G401 (cell line): ENCODE data around the gene IGFBP1. TPM values are rescaled to one million over a fixed set of nuclear protein-coding genes. Genes with fewer than 3 reads are reported as not detected.

Source experiments
- DNase-seq: peaks from one replicate; pipeline ENCODE4 v3.0.0-alpha.2; 2015; ENCODE audit warnings: low spot score
- in situ Hi-C: cut with HindIII; loops from 2 replicates; pipeline ENCODE4 v1.10.0; 2016; ENCODE audit warnings: low sequenced_read_pairs, mixed read lengths
- total RNA-seq: library from RNA; depleted of rRNA; stranded (reverse); fragments of >200 nt; shearing (Covaris generic); gene quantifications from 2 replicates; pipeline ENCODE4 v1.2.3, GENCODE V29; 2014

The IGFBP1 gene
- total RNA-seq, 1 experiment from 2014 or later = not detected

DNA sequence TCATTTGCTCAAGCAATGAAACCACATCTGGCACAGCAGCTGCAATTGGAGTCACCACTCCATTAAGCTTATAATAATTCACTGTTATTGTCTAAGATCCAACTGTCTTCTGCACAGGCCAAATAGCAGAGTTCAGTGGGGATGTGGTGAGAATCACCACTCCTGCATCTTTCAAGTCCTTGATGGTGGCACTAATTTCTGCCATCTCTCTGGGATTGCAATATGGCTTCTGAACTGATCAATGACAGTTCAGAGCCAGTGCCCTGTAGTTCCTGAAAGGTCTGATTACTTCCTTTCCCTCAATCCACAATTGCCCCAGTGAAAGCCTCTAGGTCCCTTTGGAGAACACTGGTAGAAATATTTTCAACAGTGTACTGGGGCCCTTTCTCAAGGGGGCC lies 6.4 kb downstream of the IGFBP1 start:
- no peak for DNase-seq
- in situ Hi-C loops = no loop called here

- no peak for DNase-seq
- in situ Hi-C loops = no loop called here
Observed at GRCh38 chr7:45897042-45897690, 8.9 kb downstream of the IGFBP1 start.

DNA sequence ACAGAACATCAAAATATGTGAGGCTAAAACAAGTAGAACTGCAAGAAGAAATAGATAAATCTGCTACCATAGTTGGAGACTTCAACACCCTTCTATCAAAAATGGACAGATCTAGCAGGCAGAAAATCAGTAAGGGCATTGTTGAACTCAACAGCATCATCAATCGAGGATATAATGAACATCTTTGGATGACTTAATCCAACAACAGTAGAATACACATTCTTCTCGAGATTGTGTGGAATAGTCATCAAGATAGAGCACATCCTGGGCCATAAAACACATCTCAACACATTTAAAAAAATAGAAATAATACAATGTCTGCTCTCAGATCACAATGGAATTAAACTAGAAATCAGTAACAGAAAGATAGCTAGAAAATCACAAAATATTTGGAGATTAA lies 9.9 kb downstream of the IGFBP1 start:
- DNase-seq = no peak
- in situ Hi-C loops = no loop called here

DNA sequence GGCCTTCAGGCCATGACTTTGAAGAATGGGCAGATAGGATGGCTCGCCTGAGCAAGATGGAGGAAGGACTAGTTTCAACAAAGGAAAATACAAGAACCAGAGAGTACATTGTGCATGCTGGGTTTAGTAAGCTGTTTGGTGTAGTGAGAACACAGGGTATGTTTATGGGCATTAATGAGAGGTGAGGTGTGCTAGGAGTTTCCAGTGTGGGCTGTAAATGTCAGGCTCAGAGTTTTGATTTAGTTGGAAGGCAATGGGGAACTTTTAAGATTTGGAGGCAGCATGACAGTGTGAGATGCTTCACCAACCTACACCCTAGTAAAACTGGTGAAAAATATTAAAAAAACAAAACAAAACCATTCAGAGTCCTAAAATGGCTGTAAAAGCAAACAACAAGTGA lies 13.3 kb downstream of the IGFBP1 start:
- in situ Hi-C loops = loop anchor here (25.0 kb wide), 1 partner anchor 461 kb away; no protein-coding TSS in a partner anchor
- no peak for DNase-seq

DNA sequence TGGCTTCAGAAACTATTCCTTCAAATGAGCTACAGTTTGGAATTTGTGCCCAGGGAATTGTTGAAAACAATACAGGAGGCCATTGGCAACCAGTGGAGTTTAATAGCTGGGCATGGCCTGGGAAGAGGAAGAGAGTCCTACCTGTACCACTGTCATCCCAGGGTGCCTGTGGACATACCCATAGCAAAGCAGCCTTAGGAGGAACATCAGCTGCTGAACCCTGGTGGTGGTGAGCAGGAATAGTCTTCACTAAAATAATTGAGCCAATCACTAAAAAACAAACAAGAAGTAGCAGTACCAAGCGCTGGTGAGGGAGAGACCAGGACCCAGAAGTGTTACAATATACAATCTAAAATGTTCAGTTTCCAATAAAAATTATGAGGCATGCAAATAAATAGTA lies 14.5 kb downstream of the IGFBP1 start:
- no peak for DNase-seq
- in situ Hi-C loops = loop anchor here (25.0 kb wide), 1 partner anchor 459 kb away; no protein-coding TSS in a partner anchor

GRCh38 chr7:45909561-45909960 lies 21.3 kb downstream of the IGFBP1 start:
- DNase-seq = no peak
- in situ Hi-C loops = loop anchor here (25.0 kb wide), 1 partner anchor 453 kb away; no protein-coding TSS in a partner anchor

DNA sequence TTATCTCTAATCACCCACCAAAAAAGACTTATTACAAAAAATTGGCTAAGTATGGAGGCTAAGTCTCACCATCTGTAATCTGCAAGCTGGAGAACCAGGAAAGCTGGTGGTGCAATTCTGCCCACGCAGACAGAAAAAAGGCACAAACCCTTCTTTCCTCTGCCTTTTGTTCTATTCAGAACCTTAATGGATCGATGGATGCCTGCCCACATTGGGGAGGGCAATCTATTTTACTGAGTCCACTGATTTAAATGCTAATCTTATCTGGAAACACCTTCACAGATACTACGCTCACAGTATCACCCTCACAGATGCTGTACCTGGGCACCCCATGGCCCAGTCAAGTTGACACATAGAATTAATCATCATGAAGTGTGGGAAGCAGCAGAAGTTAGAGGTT lies 22.6 kb downstream of the IGFBP1 start:
- no peak for DNase-seq
- in situ Hi-C loops = loop anchor here (25.0 kb wide), 1 partner anchor 451 kb away; no protein-coding TSS in a partner anchor

- in situ Hi-C loops = loop anchor here (25.0 kb wide), 1 partner anchor 451 kb away; no protein-coding TSS in a partner anchor
- no peak for DNase-seq
Observed at GRCh38 chr7:45911311-45911710, 23.0 kb downstream of the IGFBP1 start.

DNA sequence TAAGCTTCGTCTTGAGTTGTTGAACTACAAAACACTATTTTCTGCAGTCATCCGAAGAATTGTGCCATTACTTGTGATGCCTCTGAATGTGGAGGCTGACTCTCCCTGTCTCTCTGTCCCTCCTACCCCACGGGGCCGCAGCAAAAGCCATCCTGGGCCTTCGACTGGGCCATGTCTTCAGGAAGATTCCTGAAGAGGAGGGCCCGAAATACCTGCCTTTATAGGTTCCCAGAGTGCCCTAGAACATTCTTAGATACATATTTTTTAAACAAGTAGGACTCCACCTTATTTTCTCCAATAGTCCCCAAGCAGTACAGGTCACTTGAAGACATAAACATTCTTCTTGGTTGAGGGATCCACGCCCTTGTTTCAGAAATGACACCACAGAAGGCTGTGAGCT lies 24.7 kb downstream of the IGFBP1 start:
- no peak for DNase-seq
- in situ Hi-C loops = loop anchor here (25.0 kb wide), 1 partner anchor 449 kb away; no protein-coding TSS in a partner anchor

GRCh38 chr7:45914911-45915310 lies 26.6 kb downstream of the IGFBP1 start:
- DNase-seq = no peak
- in situ Hi-C loops = loop anchor here (25.0 kb wide), 1 partner anchor 447 kb away; no protein-coding TSS in a partner anchor

- in situ Hi-C loops = loop anchor here (25.0 kb wide), 1 partner anchor 447 kb away; no protein-coding TSS in a partner anchor
- DNase-seq = no peak
Observed at GRCh38 chr7:45915606-45916005, 27.3 kb downstream of the IGFBP1 start.

DNA sequence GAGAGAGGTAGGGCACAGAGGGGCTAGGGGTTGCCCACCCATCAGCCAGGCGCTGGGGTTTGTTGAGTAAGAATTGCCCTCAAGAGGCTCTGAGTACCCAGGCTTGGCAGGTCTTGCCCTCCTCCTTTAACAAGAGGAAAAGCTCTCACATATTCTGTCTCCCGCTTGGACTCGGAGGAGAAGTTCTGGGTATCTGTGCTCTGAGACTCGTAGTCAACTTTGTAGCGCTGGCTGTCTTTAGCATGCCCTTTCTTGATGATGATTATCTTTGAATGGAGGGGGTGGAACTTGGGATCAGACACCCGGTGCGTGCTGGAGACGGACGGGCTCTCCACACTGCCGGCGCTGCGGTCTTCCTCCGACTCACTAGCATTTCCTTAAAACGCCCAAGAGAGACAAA lies 28.8 kb downstream of the IGFBP1 start:
- in situ Hi-C loops = loop anchor here (25.0 kb wide), 1 partner anchor 445 kb away; no protein-coding TSS in a partner anchor
- DNase-seq = no peak

DNA sequence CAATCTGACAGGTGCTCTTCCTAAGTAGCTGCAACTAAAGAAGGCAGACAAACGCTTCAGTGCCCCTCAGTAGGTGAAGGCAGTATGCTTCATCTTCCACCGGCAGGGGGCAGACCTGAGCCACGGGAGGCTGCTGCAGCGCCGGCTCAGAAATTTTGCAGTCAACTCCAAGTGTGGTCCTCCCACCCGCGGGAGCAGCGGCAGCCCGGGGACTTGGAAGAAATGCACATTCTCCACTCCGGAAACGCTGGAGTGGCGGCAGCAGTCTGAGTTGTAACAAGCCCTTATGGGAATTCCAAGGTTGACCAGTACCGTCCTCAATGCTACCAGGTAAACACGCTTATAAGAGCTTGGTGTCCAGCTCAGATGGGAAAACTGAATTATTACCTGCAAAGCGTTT lies 29.4 kb downstream of the IGFBP1 start:
- peak; percentile 64 for DNase-seq
- in situ Hi-C loops = loop anchor here (25.0 kb wide), 1 partner anchor 445 kb away; no protein-coding TSS in a partner anchor

- in situ Hi-C loops = loop anchor here (25.0 kb wide), 1 partner anchor 444 kb away; no protein-coding TSS in a partner anchor
Observed at GRCh38 chr7:45918556-45918955, 30.3 kb downstream of the IGFBP1 start.

DNA sequence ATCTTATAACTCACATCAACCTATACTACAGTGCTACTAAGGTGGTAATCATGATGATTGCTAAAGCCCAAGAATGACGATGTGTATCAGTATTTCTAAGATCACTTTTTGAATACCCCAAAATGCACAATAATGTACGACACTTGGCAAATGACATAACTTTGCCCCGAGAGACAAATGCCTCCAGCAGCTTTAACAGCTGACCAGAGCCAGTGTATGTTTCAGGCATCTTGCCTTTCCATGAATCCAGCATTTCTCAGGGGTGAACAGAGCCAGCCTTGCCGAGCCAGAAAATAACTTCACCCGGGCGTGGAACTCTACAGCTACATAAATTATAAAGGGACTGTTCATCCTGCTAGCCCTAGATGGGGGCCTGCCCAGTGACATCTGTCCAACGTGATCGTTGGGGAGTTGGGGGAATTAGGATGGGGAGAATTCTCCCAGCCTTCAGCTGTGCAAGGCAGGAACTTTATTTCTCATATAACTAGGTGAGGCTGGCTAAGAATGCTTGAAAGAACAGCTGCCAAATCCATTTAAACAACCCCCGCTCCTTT lies 31.0 kb downstream of the IGFBP1 start:
- in situ Hi-C loops = loop anchor here (25.0 kb wide), 1 partner anchor 443 kb away; no protein-coding TSS in a partner anchor

More at GRCh38 chr7:45918556-45918955, 30.3 kb downstream of the IGFBP1 start:
- DNase-seq = no peak

DNA sequence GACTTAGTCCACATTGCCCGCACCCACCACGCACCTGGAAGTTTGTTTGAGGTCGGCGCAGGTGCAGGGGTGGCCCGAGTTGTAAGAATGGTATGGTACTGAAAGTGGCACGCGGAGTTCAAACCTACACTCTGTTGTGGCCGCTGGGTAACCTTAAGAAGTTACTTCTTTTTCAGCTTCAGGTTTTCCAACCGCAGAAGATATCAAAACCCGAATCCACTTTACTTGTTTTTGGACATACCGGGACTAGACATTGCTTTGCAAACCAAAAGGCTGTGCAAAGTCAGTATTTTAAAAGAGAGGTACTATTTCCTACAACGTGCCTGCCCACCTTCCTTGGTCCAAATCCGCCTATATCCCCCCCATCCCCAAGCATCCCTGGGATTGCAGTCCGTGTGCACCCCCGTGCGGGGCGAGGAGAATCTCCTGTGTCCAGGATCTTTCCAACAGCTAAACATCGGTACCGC lies 31.7 kb downstream of the IGFBP1 start:
- no peak for DNase-seq
- in situ Hi-C loops = loop anchor here (25.0 kb wide), 1 partner anchor 442 kb away; no protein-coding TSS in a partner anchor

More for the DNA sequence above, 31.0 kb downstream of the IGFBP1 start:
- DNase-seq = no peak

- no peak for DNase-seq
- in situ Hi-C loops = loop anchor here (25.0 kb wide), 1 partner anchor 442 kb away; no protein-coding TSS in a partner anchor
Observed at GRCh38 chr7:45920502-45921380, 32.5 kb downstream of the IGFBP1 start, which contains the start of gene IGFBP3. IGFBP3 (minus strand) TSS chr7:45921272; CDS start chr7:45921140, 132 bp downstream.

DNA sequence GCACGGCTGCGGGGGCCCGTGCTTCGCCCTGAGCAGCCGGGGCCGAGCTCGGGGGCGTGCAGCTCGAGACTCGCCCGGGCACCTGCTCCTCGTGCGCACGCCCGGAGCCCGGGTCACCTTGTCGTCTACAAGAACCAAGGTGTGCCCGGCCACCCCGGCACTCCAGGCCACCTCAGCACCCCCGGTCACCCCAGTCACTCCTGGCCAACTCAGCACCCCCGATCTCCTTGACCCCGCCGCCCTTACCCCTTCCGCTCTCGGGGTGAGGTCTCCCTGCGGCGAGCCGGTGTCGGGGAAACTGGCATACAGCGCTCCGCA lies 33.1 kb downstream of the IGFBP1 start:
- no peak for DNase-seq
- in situ Hi-C loops = loop anchor here (25.0 kb wide), 1 partner anchor 441 kb away; no protein-coding TSS in a partner anchor
